Measurements from ENCODE around the gene P2RX7. TPM values are rescaled to one million over a fixed set of nuclear protein-coding genes. Genes with fewer than 3 reads are reported as not detected.
A peak's percentile ranks its signal among the peaks of the same experiment; 100 is the strongest.

Gene P2RX7
- total RNA-seq, 1 donor from 2014 or later: 0.07 TPM

DNA sequence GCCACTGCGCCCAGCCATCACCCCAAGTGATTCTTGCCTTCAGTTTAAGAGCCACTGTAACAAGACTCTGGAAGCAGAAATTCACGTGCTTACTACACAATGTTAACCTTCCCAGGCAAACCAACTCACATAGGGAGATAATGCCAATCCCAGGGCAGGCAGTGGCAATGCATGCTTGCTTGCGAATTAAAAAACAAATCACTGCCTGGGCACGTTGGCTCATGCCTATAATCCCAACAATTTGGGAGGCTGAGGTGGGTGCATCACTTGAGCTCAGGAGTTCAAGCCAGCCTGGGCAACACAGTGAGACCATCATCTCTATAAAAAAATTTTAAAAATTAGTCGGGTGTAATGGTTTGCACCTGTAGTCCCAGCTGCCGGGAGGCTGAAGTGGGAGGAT, 39.5 kb downstream of the P2RX7 start:
- Histone ChIP-seq H3K4me1 (ENCODE audit: insufficient read depth, low read length) (peaks cover 9% of the 10 kb centered on the region), H3K4me3 (ENCODE audit: insufficient read depth, low read depth, low read length) (no peak overlapping the region), H3K27ac (ENCODE audit: low read depth, low read length) (no peak overlapping the region), H3K4me2 (ENCODE audit: low read length) (no peak overlapping the region), H3K9me3 (ENCODE audit: insufficient read depth, low read depth, low read length) (no peaks in the 10 kb centered on the region), H3K27me3 (ENCODE audit: insufficient read depth, low read length) (peaks cover 17% of the 10 kb centered on the region), H4K20me1 (ENCODE audit: insufficient read depth, low read length) (no peaks in the 10 kb centered on the region), H3K36me3 (ENCODE audit: insufficient read depth, low read length) (no peaks in the 10 kb centered on the region), H2AFZ (ENCODE audit: low read depth, low read length) (no peak overlapping the region), H3K79me2 (ENCODE audit: insufficient read depth, low read length) (no peaks in the 10 kb centered on the region), H3K9ac (ENCODE audit: low read length) (no peak overlapping the region)
- Mint-ChIP-seq H3K9me3 (ENCODE audit: unreplicated experiment) (no peaks in the 10 kb centered on the region), H3K36me3 (ENCODE audit: low read depth, unreplicated experiment) (no peaks in the 10 kb centered on the region), H3K27me3 (ENCODE audit: low read depth, unreplicated experiment) (no peaks in the 10 kb centered on the region), H3K4me3 (ENCODE audit: unreplicated experiment) (no peak overlapping the region), H3K27ac (ENCODE audit: unreplicated experiment) (no peak overlapping the region), H3K4me1 (ENCODE audit: low read depth, unreplicated experiment) (peaks cover 17% of the 10 kb centered on the region)
- TF ChIP-seq, protein P1, sequence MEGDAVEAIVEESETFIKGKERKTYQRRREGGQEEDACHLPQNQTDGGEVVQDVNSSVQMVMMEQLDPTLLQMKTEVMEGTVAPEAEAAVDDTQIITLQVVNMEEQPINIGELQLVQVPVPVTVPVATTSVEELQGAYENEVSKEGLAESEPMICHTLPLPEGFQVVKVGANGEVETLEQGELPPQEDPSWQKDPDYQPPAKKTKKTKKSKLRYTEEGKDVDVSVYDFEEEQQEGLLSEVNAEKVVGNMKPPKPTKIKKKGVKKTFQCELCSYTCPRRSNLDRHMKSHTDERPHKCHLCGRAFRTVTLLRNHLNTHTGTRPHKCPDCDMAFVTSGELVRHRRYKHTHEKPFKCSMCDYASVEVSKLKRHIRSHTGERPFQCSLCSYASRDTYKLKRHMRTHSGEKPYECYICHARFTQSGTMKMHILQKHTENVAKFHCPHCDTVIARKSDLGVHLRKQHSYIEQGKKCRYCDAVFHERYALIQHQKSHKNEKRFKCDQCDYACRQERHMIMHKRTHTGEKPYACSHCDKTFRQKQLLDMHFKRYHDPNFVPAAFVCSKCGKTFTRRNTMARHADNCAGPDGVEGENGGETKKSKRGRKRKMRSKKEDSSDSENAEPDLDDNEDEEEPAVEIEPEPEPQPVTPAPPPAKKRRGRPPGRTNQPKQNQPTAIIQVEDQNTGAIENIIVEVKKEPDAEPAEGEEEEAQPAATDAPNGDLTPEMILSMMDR (IDR thresholded peaks at IDR 0.05; ENCODE audit: insufficient read depth, low read depth, low read length): no peak
- FAIRE-seq (no peak), DNase-seq (ENCODE audit: low read depth) (no peak)

DNA sequence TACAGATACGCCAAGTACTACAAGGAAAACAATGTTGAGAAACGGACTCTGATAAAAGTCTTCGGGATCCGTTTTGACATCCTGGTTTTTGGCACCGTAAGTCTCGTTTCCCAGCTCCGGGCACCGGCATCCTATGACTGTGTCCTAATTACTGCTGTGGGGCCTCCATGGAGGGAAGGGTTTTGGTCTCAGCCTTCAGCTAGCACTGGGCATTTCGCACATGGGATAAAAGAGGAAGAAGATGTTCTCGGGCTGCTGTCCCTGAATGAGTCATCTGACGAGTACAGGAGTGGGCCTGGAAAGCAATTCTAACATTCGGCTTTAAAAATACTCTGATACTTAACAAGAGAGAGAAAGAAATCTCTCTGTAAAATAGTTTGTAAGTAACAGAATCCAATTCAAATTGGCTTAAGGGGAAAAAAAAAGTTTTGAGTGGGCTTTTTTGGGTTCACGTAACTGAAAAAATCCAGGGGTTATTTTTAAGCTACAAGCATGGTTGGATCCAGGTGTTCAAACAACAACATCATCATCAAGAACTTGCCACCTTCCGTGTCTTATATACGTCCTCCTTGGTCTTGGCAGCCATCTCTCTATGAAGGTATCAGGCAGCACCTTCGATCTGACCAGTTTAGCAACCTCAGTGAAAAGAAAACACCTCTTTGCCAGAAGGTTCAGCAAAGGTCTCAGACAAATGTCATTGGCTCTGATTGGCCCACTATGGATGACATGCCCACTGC, 42.9 kb downstream of the P2RX7 start:
- H3K9ac ChIP-seq (ENCODE audit: low read length): no peak overlapping the region
- no peaks in the 10 kb centered on the region for H3K9me3 Mint-ChIP-seq (ENCODE audit: unreplicated experiment)
- H3K27ac ChIP-seq (ENCODE audit: low read depth, low read length): no peak overlapping the region
- H2AFZ ChIP-seq (ENCODE audit: low read depth, low read length): no peak overlapping the region
- H3K4me1 Mint-ChIP-seq (ENCODE audit: low read depth, unreplicated experiment): peaks cover 15% of the 10 kb centered on the region
- no peak for TF ChIP-seq EZH2 (IDR thresholded peaks at IDR 0.05; ENCODE audit: insufficient read depth, low read length)
- TF ChIP-seq, protein P1 (IDR thresholded peaks at IDR 0.05; ENCODE audit: insufficient read depth, low read depth, low read length): no peak
- no peaks in the 10 kb centered on the region for H3K36me3 ChIP-seq (ENCODE audit: insufficient read depth, low read length)
- FAIRE-seq (no peak), DNase-seq (ENCODE audit: low read depth) (no peak)
- no peaks in the 10 kb centered on the region for H3K27me3 Mint-ChIP-seq (ENCODE audit: low read depth, unreplicated experiment)
- no peaks in the 10 kb centered on the region for H3K36me3 Mint-ChIP-seq (ENCODE audit: low read depth, unreplicated experiment)
- H3K4me3 Mint-ChIP-seq (ENCODE audit: unreplicated experiment): no peak overlapping the region
- H3K27me3 ChIP-seq (ENCODE audit: insufficient read depth, low read length): peaks cover 11% of the 10 kb centered on the region
- H3K27ac Mint-ChIP-seq (ENCODE audit: unreplicated experiment): no peak overlapping the region
- no peaks in the 10 kb centered on the region for H4K20me1 ChIP-seq (ENCODE audit: insufficient read depth, low read length)
- no peak overlapping the region for H3K4me2 ChIP-seq (ENCODE audit: low read length)
- H3K4me1 ChIP-seq (ENCODE audit: insufficient read depth, low read length): peaks cover 9% of the 10 kb centered on the region
- H3K4me3 ChIP-seq (ENCODE audit: insufficient read depth, low read depth, low read length): no peak overlapping the region
- no peaks in the 10 kb centered on the region for H3K79me2 ChIP-seq (ENCODE audit: insufficient read depth, low read length)
- no peaks in the 10 kb centered on the region for H3K9me3 ChIP-seq (ENCODE audit: insufficient read depth, low read depth, low read length)

DNA sequence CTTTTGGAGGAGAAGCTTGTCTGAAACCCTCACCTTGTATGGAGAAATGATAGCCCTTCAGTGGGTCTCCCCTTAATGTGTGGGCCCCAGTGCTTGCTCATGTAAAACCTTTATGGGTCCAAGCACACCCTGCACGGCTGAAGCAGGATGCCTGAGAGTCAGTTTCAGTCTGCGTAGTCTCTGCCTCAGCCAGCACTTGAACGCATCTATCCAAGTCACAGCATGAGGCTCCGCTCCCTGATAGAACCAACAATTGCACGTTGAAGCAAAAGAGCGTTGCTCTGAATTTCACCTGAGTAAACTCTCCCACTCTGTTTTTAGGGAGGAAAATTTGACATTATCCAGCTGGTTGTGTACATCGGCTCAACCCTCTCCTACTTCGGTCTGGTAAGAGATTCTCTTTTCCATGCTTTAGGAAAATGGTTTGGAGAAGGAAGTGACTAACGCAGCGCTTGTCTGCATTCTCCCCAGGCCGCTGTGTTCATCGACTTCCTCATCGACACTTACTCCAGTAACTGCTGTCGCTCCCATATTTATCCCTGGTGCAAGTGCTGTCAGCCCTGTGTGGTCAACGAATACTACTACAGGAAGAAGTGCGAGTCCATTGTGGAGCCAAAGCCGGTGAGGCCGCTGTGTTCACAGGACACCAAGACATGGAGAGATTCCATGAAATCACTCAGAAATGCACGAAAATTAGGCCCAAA, 44.3 kb downstream of the P2RX7 start:
- Histone ChIP-seq H3K9me3 (ENCODE audit: insufficient read depth, low read depth, low read length) (no peaks in the 10 kb centered on the region), H3K27me3 (ENCODE audit: insufficient read depth, low read length) (peaks cover 11% of the 10 kb centered on the region), H3K9ac (ENCODE audit: low read length) (no peak overlapping the region), H3K4me3 (ENCODE audit: insufficient read depth, low read depth, low read length) (no peak overlapping the region), H3K36me3 (ENCODE audit: insufficient read depth, low read length) (no peaks in the 10 kb centered on the region), H4K20me1 (ENCODE audit: insufficient read depth, low read length) (no peaks in the 10 kb centered on the region), H3K79me2 (ENCODE audit: insufficient read depth, low read length) (no peaks in the 10 kb centered on the region), H3K27ac (ENCODE audit: low read depth, low read length) (no peak overlapping the region), H2AFZ (ENCODE audit: low read depth, low read length) (no peak overlapping the region), H3K4me1 (ENCODE audit: insufficient read depth, low read length) (no peaks in the 10 kb centered on the region), H3K4me2 (ENCODE audit: low read length) (no peak overlapping the region)
- no peak for FAIRE-seq
- H3K4me3 Mint-ChIP-seq (ENCODE audit: unreplicated experiment): peak overlapping the region; percentile 20
- TF ChIP-seq EZH2 (IDR thresholded peaks at IDR 0.05; ENCODE audit: insufficient read depth, low read length): no peak
- TF ChIP-seq, protein P1 (IDR thresholded peaks at IDR 0.05; ENCODE audit: insufficient read depth, low read depth, low read length): no peak
- DNase-seq (ENCODE audit: low read depth): no peak
- no peaks in the 10 kb centered on the region for H3K36me3 Mint-ChIP-seq (ENCODE audit: low read depth, unreplicated experiment)
- H3K27ac Mint-ChIP-seq (ENCODE audit: unreplicated experiment): no peak overlapping the region
- H3K4me1 Mint-ChIP-seq (ENCODE audit: low read depth, unreplicated experiment): peaks cover 12% of the 10 kb centered on the region
- H3K9me3 Mint-ChIP-seq (ENCODE audit: unreplicated experiment): no peaks in the 10 kb centered on the region
- H3K27me3 Mint-ChIP-seq (ENCODE audit: low read depth, unreplicated experiment): no peaks in the 10 kb centered on the region
